Kidney capillary endothelial cell (primary cell): ENCODE measurements around the gene ARHGAP15.
"Not testable (repeated sequence)": the region's sequence is repeated elsewhere in the genome, so short reads cannot be mapped to it uniquely, and the experiment has no call there.

Source experiments
- DNase-seq: peaks from one replicate; pipeline ENCODE4 v3.0.0-alpha.2; 2018; ENCODE audit warnings: low spot score

The ARHGAP15 gene

DNA sequence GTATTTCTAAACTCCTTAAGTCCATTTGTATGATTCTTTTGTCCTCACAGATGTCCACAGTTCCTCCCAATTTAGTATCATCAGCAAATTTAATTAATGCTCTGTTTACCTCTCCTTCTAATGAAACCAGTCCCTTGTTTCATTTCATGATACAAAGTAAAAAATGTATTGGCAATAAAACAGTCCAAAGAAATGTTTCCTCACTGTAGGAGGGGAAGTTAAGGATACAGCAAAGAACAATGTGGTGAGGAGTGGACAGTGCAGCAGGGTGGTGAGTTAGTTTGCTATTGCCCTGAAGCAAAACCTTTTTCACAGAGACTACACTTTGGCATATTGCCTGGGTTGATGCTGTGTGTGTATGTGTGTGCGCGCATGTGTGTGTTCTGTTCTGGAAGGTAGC, 401.5 kb downstream of the ARHGAP15 start:
- DNase-seq, result no peak

DNA sequence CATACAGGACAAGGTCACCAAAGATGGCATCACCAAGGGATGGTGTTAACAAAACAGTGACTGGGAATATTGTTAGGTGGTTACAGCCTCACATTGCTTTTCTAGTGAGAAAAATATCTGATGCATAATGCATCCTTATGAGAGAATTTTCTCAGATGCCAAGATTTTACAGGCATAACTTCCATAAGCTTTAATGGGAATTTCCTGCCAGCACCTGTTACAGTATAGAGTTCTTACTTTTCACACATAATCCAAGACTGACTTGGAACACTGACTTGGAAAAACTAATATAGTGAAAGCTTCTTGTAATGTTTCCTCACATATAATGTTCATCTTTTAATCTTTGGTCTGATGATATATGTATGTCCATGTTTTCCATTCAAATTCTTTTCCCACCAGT, 402.8 kb downstream of the ARHGAP15 start:
- no peak for DNase-seq

DNA sequence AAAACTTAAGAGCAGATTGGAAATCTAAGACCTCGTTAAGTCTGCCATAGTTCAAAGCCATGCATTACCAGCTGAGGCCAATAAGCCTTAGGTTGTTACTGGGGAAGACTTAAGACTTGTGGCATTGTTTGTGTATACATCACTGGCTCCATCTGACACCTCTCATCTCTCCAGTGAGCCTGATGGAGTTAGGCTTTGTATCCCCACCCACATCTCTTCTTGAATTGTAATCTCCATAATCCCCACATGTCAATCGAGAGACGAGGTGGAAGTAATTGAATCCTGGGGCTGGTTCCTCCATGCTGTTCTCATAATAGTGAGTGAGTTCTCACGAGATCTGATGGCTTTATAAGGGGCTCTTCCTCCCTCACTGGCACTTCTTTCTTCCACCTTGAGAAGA, 404.6 kb downstream of the ARHGAP15 start:
- no peak for DNase-seq

DNA sequence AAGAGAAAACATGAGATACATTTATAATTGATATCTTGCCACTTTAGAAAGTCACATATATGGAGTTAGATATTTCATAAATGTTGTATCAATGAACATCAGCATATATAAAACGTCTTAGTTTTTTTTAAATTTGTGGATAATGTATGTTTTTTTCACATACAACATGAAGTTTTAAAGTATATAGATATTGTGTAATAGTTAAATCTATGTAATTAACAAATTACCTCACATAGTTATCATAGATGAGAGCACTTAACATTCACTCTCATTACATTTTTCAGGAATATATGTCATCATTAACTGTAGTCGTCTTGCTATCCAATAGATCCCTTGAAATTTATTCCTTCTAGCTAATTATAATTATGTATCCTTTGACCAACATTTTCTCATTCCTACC, 406.6 kb downstream of the ARHGAP15 start:
- no peak for DNase-seq

DNA sequence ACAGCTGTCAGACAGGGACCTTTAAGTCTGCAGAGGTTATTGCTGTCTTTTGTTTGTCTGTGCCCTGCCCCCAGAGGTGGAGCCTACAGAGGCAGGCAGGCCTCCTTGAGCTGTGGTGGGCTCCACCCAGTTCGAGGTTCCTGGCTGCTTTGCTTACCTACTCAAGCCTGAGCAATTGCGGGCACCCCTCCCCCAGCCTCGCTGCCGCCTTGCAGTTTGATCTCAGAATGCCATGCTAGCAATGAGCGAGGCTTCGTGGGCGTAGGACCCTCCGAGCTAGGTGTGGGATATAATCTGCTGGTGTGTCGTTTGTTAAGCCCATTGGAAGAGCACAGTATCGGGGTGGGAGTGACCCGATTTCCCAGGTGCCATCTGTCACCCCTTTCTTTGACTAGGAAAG, 412.7 kb downstream of the ARHGAP15 start:
- DNase-seq, result not testable (repeated sequence)

DNA sequence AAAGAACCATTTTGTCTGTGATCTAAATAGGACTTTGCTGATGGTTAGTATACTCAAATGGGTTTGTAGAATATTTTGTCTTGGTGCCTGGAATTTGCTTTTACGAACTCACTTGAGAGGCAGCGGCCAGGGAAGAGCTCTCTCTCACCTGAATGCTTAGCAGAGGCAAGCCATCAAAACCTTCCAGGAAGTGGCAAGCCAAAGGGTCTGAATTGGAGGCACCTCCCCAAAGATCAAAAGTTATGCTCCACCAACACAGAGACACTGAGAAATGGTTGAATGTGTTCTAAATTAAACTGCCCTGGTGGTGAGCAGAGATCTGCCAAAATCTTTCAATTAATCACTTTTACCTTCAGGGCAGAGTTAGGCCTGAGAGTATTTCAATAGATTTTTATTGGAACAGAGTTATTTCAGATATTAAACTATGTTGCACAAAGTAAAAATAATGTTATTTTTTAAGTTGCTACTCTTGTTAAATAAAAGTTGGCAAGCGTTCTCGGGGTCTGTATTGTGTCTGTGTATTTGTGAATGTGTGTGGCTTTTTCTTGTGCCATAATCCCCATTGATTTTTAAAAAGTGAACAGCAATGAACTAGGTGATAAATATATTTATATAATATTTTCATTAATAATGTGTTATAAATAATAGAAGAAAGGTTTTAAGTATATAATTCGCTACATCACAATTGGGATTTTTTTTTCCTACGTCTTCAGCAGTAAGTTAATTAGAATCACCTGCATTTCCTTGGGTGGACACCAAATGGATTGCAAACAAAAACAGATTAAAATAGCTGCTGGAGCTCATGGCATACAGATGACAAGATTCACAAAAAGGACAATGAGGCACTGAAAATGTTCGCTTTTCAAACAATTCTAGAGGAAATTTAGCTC, 416.1 kb downstream of the ARHGAP15 start:
- no peak for DNase-seq

DNA sequence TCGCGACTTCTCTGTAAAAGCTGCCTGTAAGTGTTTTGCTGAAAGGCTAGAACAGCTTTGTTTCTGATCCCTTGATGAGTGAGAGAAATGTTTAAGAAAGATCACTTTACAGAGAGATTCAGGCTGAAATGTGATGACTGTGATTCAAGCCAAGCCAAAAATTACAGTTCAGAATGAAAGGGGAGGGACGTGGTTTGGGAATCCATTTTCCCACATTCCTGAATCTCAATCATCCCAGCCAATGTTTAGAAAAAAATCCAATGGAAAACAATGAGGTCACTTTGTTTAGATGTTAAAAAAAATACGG, 416.7 kb downstream of the ARHGAP15 start:
- no peak for DNase-seq

DNA sequence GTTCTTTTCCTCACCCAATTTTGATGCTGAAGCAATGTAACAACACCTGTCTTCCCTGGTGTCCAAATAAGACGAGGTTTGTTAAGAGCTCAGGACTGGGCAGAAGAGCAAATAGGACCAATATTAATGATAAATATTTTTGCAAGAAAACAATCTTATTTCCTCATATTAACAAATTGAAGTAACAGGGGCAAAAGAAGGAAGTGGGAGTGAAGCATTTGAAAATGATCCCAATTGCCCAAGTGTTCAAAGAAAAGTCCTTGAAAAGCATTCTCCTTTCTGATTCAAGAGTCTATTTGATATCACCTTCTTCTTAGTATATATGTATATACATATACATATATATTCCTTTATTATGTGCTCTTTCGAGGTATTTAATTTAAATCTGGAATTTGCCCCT, 418.8 kb downstream of the ARHGAP15 start:
- no peak for DNase-seq

DNA sequence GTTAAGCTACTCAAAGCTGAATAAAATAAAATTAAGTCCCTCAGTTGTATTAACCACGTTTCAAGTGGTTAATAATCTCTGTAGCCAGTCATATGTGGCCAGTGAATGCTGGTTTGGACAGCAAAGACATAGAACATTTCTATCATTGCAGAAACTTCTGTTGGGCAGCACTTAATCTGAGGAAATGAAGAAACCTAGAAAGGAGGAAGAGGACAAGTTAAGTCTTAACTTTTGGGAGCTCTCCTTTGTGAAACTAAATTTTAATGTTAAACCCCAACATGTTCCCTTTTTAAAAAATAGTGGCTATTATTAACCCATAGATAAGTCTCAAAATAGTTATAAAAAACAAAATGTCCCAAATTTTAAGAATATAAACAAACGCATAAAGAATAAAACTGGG, 421.3 kb downstream of the ARHGAP15 start:
- no peak for DNase-seq

DNA sequence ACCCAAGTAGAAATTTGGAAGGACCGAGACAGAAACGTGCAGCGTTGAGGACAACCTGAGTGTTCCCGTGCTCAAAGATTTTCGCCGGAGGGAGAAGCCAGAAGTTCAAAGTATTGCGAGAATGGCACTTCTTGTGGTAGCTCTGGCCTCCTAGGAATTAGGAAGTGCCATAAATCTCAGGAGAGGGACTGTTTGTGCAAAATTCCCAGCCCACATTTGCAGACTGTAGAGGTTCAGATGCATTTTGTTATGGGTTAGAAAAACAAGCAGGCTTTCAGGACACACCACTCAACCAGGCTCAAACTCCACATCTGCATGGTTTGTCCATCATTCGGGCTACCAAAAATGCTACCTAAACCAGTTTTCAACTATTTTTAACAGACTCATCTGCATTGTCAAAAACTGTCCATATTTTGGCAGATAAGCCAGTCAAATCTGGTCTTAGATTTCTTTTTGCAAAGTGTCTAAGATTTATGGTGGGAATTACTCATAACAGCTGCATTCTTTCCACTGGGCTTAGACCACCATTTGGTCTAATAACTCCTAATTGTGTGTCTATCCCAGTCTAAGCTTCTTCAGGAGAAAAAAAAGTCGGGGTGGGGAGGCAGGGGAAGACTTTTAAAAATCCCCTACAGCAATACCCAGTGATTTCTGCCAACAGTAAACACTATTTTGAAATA, 422.9 kb downstream of the ARHGAP15 start:
- no peak for DNase-seq

DNA sequence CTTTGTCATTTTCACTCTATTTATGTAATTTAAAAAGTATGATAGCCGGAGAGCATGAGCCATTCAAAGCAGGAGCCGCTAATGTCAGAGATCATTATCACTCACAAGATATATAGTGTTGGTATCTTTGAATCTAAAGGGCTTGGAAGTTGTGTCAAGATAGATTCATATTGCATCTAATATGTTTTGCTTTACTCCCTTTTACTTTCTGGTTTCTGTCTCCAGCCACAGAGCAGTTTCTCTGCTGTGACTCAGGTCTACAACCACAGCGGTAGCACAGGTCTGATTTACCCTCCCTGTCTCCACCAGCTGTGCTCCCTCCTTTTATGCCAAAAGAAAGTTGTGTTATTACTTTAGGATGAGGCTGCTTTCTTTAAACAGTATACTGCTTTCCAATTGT, 424.0 kb downstream of the ARHGAP15 start:
- DNase-seq, result no peak

DNA sequence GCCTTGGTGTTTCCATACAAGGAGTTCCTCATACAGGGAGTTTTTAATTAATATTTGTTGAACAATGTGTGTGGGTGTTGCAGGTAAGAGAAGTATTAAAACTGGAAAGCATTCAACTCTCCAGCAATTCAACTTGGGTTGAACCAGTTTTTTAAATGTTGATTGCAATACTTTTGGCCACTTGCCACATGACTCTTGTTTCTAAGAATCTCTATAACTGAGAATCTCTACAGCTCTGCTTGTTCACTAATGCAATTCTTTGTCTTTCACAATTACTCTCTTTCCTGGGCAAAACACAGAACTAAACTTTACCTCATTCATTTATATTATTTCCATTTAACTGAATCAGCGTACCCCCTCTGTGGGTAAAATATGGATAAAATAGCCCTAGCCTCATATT, 429.4 kb downstream of the ARHGAP15 start:
- no peak for DNase-seq

DNA sequence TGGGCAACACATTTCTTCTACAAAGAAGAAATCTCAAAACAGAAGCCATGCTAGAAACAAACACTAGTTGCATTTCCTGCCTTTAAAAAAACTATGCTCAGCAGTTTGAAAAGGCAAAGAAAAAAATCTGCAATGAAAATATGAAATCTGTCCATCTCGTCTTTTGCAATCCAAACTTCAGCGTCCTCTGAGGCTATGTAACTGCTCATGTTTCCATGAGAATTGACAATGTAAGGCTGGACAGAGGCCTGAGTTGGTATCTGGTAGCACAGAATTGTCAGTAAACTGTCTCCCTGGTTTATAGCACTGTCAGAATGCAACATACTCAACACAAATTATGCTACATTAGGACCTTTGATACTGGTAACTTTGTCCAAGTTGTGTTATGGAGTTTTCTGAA, 429.9 kb downstream of the ARHGAP15 start:
- no peak for DNase-seq

DNA sequence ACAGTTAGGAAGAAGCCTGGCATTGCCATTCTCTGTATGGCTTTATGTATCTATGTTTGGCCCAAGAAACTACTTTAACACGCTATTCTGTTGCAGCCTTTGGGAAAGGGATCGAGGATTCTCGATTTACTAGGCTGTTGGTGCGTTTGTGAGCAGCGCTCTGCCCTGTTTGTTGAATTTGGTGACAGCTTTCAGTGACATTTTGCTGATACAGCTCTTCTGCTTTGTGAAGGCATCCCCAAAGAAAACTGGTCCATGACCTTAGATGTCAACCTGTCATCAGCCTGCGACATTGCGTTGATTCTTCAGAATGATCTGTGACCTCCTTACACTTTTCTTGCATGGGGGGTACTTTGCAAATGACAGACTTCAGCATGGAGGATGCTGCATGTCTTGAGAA, 431.5 kb downstream of the ARHGAP15 start:
- DNase-seq, result no peak

DNA sequence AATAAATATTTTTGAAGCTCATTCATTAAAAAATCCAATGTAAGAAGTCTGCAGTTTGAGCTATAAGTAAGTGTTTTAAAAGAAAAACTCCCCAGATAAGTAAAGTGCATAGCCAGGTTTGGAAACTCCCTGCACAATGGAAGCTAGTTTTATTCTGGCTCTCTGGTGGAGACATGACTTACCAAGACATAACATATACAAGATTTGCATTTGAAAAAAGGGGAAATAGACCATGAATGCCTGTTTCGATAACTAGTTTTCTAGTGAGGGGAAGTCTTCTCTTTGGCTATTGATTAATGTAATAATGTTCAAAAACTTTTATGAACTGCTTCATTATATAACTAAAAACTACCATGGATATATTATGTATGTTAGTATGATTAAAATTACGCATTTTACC, 435.2 kb downstream of the ARHGAP15 start:
- no peak for DNase-seq

DNA sequence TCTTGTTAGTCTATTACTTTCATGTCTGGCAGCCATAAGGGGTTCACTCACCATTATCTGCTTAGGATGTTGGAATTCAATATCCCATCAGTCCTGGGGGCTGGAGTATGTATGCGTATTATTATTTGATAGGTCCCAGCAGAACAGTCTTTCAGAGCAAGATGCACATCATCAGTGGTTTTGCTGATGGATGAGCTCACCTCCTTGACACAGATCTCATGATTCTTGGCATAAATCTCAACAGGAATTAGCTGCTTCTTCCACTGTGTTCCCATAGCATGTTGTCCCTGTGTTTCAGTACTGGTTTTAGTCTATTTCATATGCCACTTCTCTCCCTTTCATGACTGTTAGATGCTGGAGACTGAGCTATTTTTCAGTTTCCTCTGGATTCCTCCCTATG, 442.5 kb downstream of the ARHGAP15 start:
- no peak for DNase-seq

DNA sequence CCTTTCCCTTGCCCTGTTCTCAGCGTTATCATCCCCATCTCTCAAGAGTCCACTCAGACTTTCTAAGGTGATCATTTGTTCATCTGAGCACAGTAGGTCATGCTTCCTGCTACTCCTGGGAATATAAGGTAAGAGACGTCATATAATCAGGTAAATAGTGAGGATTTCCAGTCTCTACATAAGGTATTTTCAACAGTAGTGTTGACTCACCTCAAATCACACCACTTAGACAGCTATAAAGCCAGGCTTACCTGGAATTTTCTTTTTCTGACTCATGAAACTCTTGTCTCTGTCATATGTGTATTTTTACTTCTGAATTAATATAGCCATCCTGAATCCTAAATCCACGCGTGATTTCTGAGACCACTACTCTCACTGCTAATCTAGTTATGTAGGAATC, 443.2 kb downstream of the ARHGAP15 start:
- no peak for DNase-seq

DNA sequence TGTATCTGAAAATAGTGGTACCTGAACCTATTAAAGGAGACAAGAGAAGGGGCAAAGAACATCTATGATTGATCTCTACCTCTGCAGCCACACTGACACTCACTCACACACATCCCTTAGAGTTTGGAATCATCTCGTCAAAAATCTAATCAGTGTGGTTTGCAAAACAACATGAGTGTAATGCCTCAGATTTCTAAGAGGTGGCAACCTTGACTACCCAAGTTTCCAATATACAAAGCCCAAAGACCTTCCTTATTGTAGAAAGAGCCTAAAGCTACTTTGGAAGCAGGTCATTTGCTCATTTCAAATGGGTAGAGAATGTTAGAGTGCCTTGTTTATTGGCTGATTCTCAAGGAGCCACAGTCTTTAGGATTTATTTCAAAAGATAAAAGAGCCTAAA, 444.9 kb downstream of the ARHGAP15 start:
- no peak for DNase-seq

DNA sequence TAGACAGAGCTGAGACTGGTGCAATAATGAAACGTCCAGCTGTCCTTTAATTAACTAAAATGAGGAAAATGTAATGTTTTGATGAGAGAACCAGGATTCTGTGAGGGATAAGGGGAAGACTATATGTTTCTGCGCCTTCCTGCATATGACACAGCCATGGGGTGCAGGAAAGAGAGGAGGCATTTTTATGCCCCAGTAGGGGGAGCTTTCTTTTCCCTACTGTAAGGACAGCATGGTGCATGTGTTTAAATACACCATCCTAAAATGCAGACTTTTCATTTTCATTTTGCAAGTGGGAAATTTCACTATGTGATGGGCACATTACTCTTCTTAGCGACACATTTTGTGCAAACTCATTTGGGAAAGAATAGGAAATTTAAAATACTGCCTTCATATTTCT, 446.1 kb downstream of the ARHGAP15 start:
- DNase-seq, result no peak

DNA sequence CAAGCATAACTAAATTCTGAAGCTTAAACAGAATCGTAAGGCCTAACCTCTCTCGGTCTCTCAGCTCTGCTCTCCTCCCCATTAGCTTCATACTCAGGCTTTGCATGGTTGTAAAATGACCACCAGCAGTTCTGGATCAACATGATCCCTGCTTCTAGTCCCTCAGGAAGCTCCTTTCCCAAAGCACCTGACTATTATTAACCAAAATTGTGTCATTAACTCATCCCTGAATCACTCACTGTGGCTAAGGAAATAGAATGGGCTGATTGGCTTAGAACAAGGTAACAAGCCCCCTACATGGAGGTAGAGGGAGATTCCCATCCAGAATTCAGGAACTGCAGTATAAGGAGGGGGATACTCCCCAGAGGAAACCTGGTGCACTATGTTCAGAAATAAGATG, 448.3 kb downstream of the ARHGAP15 start:
- no peak for DNase-seq

DNA sequence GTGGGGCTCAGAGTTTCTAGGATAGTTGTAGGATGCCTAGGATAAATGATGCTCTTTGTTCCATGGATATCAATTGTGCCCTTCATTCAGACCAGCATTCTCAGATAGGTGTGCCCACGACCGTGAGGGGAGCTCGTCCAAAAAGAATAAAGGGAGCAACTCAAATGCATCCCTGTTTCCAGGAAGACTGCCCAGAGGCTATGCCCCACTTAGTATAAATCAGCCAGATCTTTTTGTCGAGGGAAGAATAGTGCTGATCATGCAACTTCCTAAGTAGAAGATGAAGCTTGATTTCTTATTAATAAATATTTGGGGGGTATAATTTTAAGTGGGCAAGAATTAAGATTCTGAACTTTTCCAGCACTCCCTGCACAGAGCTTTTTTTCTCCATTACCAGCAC, 450.2 kb downstream of the ARHGAP15 start:
- DNase-seq, result no peak

DNA sequence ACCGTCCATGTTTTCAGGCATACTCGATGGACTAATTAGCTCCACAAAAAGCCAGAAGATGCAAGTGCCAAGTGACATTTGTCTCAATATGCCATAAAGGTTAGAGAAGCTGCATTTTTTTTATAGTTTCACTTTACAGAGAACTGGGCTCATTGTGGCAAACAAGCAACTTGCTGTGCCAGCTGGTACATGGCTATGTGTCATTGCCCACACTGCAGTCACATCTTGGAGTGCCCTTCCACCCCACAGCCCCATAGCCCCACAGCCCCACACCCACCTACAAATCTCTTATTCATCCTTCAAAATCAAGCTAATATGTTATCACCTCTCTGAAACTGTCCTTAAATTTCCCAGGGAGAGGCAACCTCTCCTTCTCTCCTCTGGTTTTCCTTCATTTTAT, 451.9 kb downstream of the ARHGAP15 start:
- no peak for DNase-seq

DNA sequence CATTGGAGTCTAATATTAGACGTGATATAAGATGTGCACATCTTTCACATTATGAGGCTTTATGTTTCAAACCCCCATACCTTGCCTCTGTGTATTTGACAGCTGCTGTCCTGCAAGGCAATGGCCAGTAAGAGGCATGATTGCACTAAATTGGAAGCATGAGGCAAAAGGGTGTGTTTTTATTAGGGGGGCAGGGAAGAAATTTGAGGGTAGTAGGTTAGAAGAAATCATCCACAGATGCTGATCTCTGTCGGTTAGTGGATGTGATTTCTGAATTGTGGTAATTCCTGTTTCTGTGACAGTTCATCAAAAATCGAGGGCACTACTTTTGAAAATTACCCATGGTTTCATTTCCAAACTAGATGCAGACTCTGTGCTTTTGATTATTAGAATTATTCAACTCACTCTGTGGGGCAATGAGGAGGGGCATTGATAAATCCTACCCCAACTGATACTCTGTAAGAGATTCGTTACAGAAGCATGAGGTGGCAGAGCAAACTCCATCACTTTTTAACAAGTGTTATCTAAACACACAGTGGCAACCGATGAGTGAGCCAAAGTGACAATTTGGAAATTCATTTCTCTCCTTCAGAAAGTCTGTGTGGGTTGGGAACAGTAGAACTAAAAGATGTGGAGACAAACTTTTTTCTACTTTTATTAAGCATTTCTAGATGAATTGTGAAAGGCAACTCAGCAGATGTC, 453.0 kb downstream of the ARHGAP15 start:
- no peak for DNase-seq
